Keratinocyte (primary cell): ENCODE measurements around the gene CUL1. TPM values are rescaled to one million over a fixed set of nuclear protein-coding genes. Genes with fewer than 3 reads are reported as not detected.

Experiments
- DNase-seq: peaks from one replicate; pipeline ENCODE4 v3.0.0-alpha.2; 2011; ENCODE audit warnings: low read depth, missing footprints, low spot score
- FAIRE-seq: peaks from 2 replicates; lab custom pipeline; 2011; peaks lifted over from hg19 to GRCh38; lab: Jason Lieb, UNC
- H2AFZ ChIP-seq: 2 replicates; pipeline ENCODE4 v1.6.0; 2012; ENCODE audit warnings: low read length, control low read depth, inconsistent platforms; ENCODE audit not compliant: control insufficient read depth
- H3K27ac ChIP-seq: 2 replicates; pipeline ENCODE4 v1.5.1; 2011; ENCODE audit warnings: low read length; ENCODE audit not compliant: control insufficient read depth, insufficient read depth
- H3K27me3 ChIP-seq: 3 replicates; pipeline ENCODE4 v1.6.0; 2011; ENCODE audit warnings: low read length; ENCODE audit not compliant: control insufficient read depth, insufficient read depth; ENCODE audit errors: extremely low read depth
- H3K36me3 ChIP-seq, 2 experiments: 2 replicates in 1 of 2; 3 replicates in 1 of 2; pipeline ENCODE4 v1.5.1; 2011; ENCODE audit warnings: low read length in 2 of 2, mild to moderate bottlenecking in 1 of 2; ENCODE audit not compliant: control insufficient read depth in 2 of 2, insufficient read depth in 2 of 2; ENCODE audit errors: extremely low read depth in 1 of 2
- H3K4me1 ChIP-seq: 3 replicates; pipeline ENCODE4 v1.5.1; 2011; ENCODE audit warnings: low read length; ENCODE audit not compliant: control insufficient read depth, insufficient read depth; ENCODE audit errors: extremely low read depth
- H3K4me2 ChIP-seq: 3 replicates; pipeline ENCODE4 v1.6.0; 2011; ENCODE audit warnings: low read depth, low read length; ENCODE audit not compliant: control insufficient read depth, insufficient read depth; ENCODE audit errors: extremely low read depth
- H3K4me3 ChIP-seq, 3 experiments: fragments of 200-600 bp in 1 of 3; sonication (generic) in 1 of 3; 2 replicates in 2 of 3; 3 replicates in 1 of 3; pipeline ENCODE4 v1.5.1; 2011 to 2016; ENCODE audit warnings: low read length in 3 of 3, mild to moderate bottlenecking in 3 of 3, control low read depth in 2 of 3, inconsistent platforms in 1 of 3, low read depth in 1 of 3, mixed read lengths in 1 of 3, mixed run types in 1 of 3, moderate library complexity in 1 of 3; ENCODE audit not compliant: control insufficient read depth in 2 of 3, insufficient read depth in 2 of 3; ENCODE audit errors: extremely low read depth in 1 of 3
- H3K79me2 ChIP-seq: 2 replicates; pipeline ENCODE4 v1.6.0; 2012; ENCODE audit warnings: low read length; ENCODE audit not compliant: control insufficient read depth, insufficient read depth
- H3K9ac ChIP-seq: 3 replicates; pipeline ENCODE4 v1.6.0; 2011; ENCODE audit warnings: low read length; ENCODE audit not compliant: control insufficient read depth, insufficient read depth; ENCODE audit errors: extremely low read depth
- H3K9me1 ChIP-seq: 3 replicates; pipeline ENCODE4 v1.6.0; 2011; ENCODE audit warnings: low read length; ENCODE audit not compliant: control insufficient read depth, insufficient read depth; ENCODE audit errors: extremely low read depth
- H3K9me3 ChIP-seq: 2 replicates; pipeline ENCODE4 v1.5.1; 2012; ENCODE audit warnings: low read depth, low read length; ENCODE audit not compliant: control insufficient read depth
- H4K20me1 ChIP-seq: 3 replicates; pipeline ENCODE4 v1.6.0; 2011; ENCODE audit warnings: low read length; ENCODE audit not compliant: control insufficient read depth, insufficient read depth; ENCODE audit errors: extremely low read depth
- EZH2 ChIP-seq: IDR thresholded peaks from one replicate; pipeline ENCODE4 v1.6.1; 2012; ENCODE audit warnings: inconsistent platforms, mild to moderate bottlenecking, low read length, moderate library complexity
- dilution Hi-C: fragments of 300-500 bp; cut with MboI; formaldehyde crosslinking; loops from one replicate; pipeline ENCODE4 v1.7.0; 2020; ENCODE audit warnings: low sequenced_read_pairs; ENCODE audit not compliant: extremely low pct_ligation_motif_present
- polyA plus RNA-seq, 5 experiments: library from polyadenylated mRNA; depleted of rRNA in 3 of 5; stranded (reverse) in 3 of 5; stranded (forward) in 1 of 5; unstranded in 1 of 5; fragments of >200 nt; gene quantifications; 1 replicate in 1 of 5; 2 replicates in 3 of 5; 3 replicates in 1 of 5; pipeline versions ENCODE4 v1.2.1 to v1.2.3, GENCODE V29; 2011 to 2012; ENCODE audit warnings: missing spikeins in 2 of 5, low read depth in 1 of 5, low replicate concordance in 1 of 5
- TF ChIP-seq, protein P1 (sequence below), 3 experiments: IDR thresholded peaks in 1 of 3; conservative IDR thresholded peaks in 1 of 3; optimal IDR thresholded peaks in 1 of 3; 2 replicates in 2 of 3; 3 replicates in 1 of 3; pipeline versions ENCODE3 to v1.5.1; 2011; ENCODE audit warnings: low read length in 3 of 3, mild to moderate bottlenecking in 3 of 3, moderate library complexity in 2 of 3, control low read depth in 1 of 3, inconsistent platforms in 1 of 3; ENCODE audit not compliant: insufficient read depth in 2 of 3; ENCODE audit errors: extremely low read depth in 1 of 3

CUL1 gene
- polyA plus RNA-seq, 1 donor (not counting 4 experiments of a cell fraction or from before 2014, with no cell fraction given), result 55.4 TPM

DNA sequence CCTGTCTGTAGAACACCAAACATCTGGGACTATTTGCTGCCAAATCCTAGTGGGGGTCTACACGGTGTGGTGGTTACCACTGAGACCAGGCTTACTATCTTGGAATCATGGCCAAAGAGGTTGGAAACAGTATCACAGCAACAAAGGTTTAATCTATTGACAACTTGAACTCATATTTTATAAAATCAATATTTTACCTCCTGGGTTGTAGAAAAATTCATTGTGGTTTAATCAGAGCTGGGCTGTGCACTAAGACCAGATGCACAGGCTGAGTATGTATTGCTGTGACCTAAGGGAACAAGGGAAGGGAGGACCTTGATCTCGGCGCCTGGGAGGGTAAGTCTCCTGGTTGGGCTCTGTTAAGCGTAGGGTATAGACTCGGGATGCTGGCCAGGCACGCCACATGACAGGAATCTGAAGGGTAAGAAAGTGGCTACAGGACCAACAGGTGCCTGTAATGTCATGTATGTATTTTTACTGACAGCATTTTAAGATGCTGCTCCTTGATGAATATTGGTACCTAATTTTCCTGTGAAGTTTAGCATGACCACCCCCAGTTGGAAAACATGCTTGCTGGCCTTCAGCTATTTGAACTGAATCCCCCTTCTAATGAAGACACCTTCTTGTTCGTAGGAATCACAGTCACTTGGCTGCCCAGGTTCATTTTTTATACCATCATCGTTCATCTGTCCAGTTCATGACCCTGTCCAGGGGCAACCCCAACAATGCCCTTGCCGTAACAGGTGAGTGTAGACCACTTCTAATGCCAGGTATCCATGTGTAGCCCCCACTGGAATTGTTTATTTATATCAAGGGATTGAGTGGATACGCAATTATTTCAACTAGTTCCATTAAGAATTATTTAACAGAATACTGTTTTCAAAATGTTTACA lies 105.9 kb downstream of the CUL1 start:
- TF ChIP-seq, protein P1, sequence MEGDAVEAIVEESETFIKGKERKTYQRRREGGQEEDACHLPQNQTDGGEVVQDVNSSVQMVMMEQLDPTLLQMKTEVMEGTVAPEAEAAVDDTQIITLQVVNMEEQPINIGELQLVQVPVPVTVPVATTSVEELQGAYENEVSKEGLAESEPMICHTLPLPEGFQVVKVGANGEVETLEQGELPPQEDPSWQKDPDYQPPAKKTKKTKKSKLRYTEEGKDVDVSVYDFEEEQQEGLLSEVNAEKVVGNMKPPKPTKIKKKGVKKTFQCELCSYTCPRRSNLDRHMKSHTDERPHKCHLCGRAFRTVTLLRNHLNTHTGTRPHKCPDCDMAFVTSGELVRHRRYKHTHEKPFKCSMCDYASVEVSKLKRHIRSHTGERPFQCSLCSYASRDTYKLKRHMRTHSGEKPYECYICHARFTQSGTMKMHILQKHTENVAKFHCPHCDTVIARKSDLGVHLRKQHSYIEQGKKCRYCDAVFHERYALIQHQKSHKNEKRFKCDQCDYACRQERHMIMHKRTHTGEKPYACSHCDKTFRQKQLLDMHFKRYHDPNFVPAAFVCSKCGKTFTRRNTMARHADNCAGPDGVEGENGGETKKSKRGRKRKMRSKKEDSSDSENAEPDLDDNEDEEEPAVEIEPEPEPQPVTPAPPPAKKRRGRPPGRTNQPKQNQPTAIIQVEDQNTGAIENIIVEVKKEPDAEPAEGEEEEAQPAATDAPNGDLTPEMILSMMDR (optimal IDR thresholded peaks at IDR 0.05 in 1 of 3, IDR thresholded peaks at IDR 0.05 in 1 of 3, conservative IDR thresholded peaks at IDR 0.05 in 1 of 3; ENCODE audit: extremely low read depth in 1 of 3, insufficient read depth in 2 of 3, low read length in 3 of 3), result no peak
- no peak for TF ChIP-seq EZH2
- H3K4me3 ChIP-seq, result no peak overlapping the region
- no peak overlapping the region for H3K9ac ChIP-seq
- no peak for FAIRE-seq
- peaks cover 15 to 31% of the 10 kb centered on the region in 2 experiments for H3K36me3 ChIP-seq
- H3K4me2 ChIP-seq, result no peak overlapping the region
- no peaks in the 10 kb centered on the region for H3K9me3 ChIP-seq
- no peak overlapping the region for H2AFZ ChIP-seq
- H3K4me1 ChIP-seq, result no peaks in the 10 kb centered on the region
- no peaks in the 10 kb centered on the region for H3K79me2 ChIP-seq
- no peaks in the 10 kb centered on the region for H3K9me1 ChIP-seq
- no peak overlapping the region for H3K27ac ChIP-seq
- no peaks in the 10 kb centered on the region for H4K20me1 ChIP-seq
- dilution Hi-C loops, result no loop called here
- H3K27me3 ChIP-seq, result no peaks in the 10 kb centered on the region
- no peak for DNase-seq

GRCh38 chr7:148806187-148806586 lies 107.5 kb downstream of the CUL1 start:
- H3K9ac ChIP-seq, result no peak overlapping the region
- no peak overlapping the region for H3K4me2 ChIP-seq
- no peak for DNase-seq
- no peak overlapping the region for H3K4me3 ChIP-seq
- no peaks in the 10 kb centered on the region for H3K9me1 ChIP-seq
- H4K20me1 ChIP-seq, result no peaks in the 10 kb centered on the region
- dilution Hi-C loops, result no loop called here
- no peaks in the 10 kb centered on the region for H3K27me3 ChIP-seq
- no peak for FAIRE-seq
- H3K9me3 ChIP-seq, result no peaks in the 10 kb centered on the region
- no peaks in the 10 kb centered on the region for H3K4me1 ChIP-seq
- no peak overlapping the region for H3K27ac ChIP-seq
- no peaks in the 10 kb centered on the region for H3K79me2 ChIP-seq
- peaks cover 13 to 28% of the 10 kb centered on the region in 2 experiments for H3K36me3 ChIP-seq
- no peak overlapping the region for H2AFZ ChIP-seq
- no peak for TF ChIP-seq EZH2
- TF ChIP-seq, protein P1 (optimal IDR thresholded peaks at IDR 0.05 in 1 of 3, IDR thresholded peaks at IDR 0.05 in 1 of 3, conservative IDR thresholded peaks at IDR 0.05 in 1 of 3; ENCODE audit: extremely low read depth in 1 of 3, insufficient read depth in 2 of 3, low read length in 3 of 3), result no peak
